ENCODE measurements around the gene ASB5.

DNA sequence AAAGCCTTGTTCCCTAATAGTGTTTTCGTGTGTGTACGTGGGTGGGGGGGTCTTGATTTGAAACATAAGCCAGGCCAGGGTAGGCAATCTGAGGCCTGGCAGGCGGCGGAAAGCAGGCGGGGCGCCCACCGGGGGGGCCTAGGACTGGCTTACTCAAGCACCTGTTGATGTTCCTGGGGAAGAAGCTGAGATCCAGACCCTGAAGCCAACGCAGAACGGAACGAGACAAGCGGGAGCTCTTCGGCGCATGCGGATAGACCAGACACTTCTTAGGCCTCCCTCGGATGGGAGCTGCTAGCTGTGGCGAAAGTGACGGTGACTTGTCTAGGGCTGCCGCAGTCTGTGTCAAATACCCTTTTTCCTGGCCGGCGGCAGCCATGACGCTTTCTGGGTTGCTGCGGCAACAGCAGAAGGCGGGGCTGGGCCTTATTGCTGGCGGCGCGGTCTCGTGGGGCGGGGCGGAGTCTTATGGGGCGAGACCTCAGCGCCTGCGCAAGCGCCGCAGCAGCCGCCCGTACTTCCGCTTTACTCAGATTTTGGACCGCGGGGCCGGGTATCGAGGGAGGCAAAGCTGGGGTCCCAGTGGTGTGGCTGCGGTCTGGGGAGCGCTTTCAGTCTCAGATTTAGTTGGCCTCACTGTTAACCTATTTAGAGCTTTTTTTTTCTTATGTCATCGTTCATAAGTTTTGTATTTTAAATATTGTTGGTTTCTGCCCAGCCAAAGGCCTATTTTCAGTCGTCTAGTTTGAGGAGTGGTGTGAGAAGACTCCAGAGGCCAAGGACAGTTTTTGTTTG is 73.6 kb downstream of the ASB5 start, which contains the start of gene SPATA4:
- TF ChIP-seq, protein P1, sequence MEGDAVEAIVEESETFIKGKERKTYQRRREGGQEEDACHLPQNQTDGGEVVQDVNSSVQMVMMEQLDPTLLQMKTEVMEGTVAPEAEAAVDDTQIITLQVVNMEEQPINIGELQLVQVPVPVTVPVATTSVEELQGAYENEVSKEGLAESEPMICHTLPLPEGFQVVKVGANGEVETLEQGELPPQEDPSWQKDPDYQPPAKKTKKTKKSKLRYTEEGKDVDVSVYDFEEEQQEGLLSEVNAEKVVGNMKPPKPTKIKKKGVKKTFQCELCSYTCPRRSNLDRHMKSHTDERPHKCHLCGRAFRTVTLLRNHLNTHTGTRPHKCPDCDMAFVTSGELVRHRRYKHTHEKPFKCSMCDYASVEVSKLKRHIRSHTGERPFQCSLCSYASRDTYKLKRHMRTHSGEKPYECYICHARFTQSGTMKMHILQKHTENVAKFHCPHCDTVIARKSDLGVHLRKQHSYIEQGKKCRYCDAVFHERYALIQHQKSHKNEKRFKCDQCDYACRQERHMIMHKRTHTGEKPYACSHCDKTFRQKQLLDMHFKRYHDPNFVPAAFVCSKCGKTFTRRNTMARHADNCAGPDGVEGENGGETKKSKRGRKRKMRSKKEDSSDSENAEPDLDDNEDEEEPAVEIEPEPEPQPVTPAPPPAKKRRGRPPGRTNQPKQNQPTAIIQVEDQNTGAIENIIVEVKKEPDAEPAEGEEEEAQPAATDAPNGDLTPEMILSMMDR (IDR thresholded peaks at IDR 0.05; ENCODE audit: low read length), result no peak
- TF ChIP-seq EZH2 (IDR thresholded peaks at IDR 0.05; ENCODE audit: borderline replicate concordance, low read length), result no peak
